ENCODE measurements around the gene PLCB2. TPM values are rescaled to one million over a fixed set of nuclear protein-coding genes. Genes with fewer than 3 reads are reported as not detected.

The PLCB2 gene
- total RNA-seq, 1 donor from 2014 or later: 4.1 TPM

GRCh38 chr15:40306371-40306770 is 1.4 kb downstream of the PLCB2 start:
- no peak for FAIRE-seq
- DNase-seq (ENCODE audit: low spot score in 2 of 2): no peak

GRCh38 chr15:40305281-40305680 is 2.5 kb downstream of the PLCB2 start:
- FAIRE-seq: no peak
- no peak for DNase-seq (ENCODE audit: low spot score in 2 of 2)

- DNase-seq (ENCODE audit: low spot score in 2 of 2) (no peak), FAIRE-seq (no peak)
Measured at GRCh38 chr15:40303576-40303975, 4.2 kb downstream of the PLCB2 start.

- no peak for FAIRE-seq
Measured at GRCh38 chr15:40302981-40303380, 4.8 kb downstream of the PLCB2 start.

GRCh38 chr15:40302288-40302886 is 5.3 kb downstream of the PLCB2 start:
- DNase-seq (ENCODE audit: low spot score in 2 of 2) (no peak), FAIRE-seq (no peak)

More at GRCh38 chr15:40302981-40303380, 4.8 kb downstream of the PLCB2 start:
- DNase-seq (ENCODE audit: low spot score in 2 of 2): no peak

GRCh38 chr15:40301467-40302179 is 6.1 kb downstream of the PLCB2 start:
- FAIRE-seq: no peak

GRCh38 chr15:40300771-40301170 is 7.0 kb downstream of the PLCB2 start:
- FAIRE-seq (no peak), DNase-seq (ENCODE audit: low spot score in 2 of 2) (no peak)

More at GRCh38 chr15:40301467-40302179, 6.1 kb downstream of the PLCB2 start:
- DNase-seq (ENCODE audit: low spot score in 2 of 2): no peak

- DNase-seq (ENCODE audit: low spot score in 2 of 2): no peak
- no peak for FAIRE-seq
Measured at GRCh38 chr15:40300367-40300766, 7.4 kb downstream of the PLCB2 start.

- FAIRE-seq (no peak), DNase-seq (ENCODE audit: low spot score in 2 of 2) (no peak)
Measured at GRCh38 chr15:40298216-40298935, 9.4 kb downstream of the PLCB2 start.

GRCh38 chr15:40297356-40297755 is 10.4 kb downstream of the PLCB2 start:
- DNase-seq (ENCODE audit: low spot score in 2 of 2) (no peak), FAIRE-seq (no peak)

GRCh38 chr15:40296561-40297230 is 11.0 kb downstream of the PLCB2 start:
- FAIRE-seq (no peak), DNase-seq (ENCODE audit: low spot score in 2 of 2) (no peak)

- DNase-seq (ENCODE audit: low spot score in 2 of 2): no peak
- FAIRE-seq: no peak
Measured at GRCh38 chr15:40295877-40296560, 11.7 kb downstream of the PLCB2 start.

GRCh38 chr15:40295297-40295696 is 12.4 kb downstream of the PLCB2 start:
- no peak for DNase-seq (ENCODE audit: low spot score in 2 of 2)
- no peak for FAIRE-seq

- peak in 1 of 2 donors; percentile 58 for DNase-seq (ENCODE audit: low spot score in 2 of 2)
- no peak for FAIRE-seq
Measured at GRCh38 chr15:40293905-40294895, 13.5 kb downstream of the PLCB2 start.

GRCh38 chr15:40293006-40293405 is 14.7 kb downstream of the PLCB2 start:
- FAIRE-seq: no peak
- no peak for DNase-seq (ENCODE audit: low spot score in 2 of 2)

- no peak for DNase-seq (ENCODE audit: low spot score in 2 of 2)
- no peak for FAIRE-seq
Measured at GRCh38 chr15:40292246-40292645, 15.5 kb downstream of the PLCB2 start.

- FAIRE-seq (no peak), DNase-seq (ENCODE audit: low spot score in 2 of 2) (peak in 1 of 2 donors; percentile 50)
Measured at GRCh38 chr15:40290918-40291574, 16.7 kb downstream of the PLCB2 start.

GRCh38 chr15:40290545-40290917 is 17.2 kb downstream of the PLCB2 start:
- DNase-seq (ENCODE audit: low spot score in 2 of 2) (no peak), FAIRE-seq (no peak)
